Central memory CD8-positive, alpha-beta T cell (primary cell): ENCODE results near the gene MAP1LC3B.

Source experiments
- ATAC-seq: fragments of 150-1000 bp; cut with Tn5 transposase; replicated peaks from 2 replicates; pipeline ENCODE4 v1.10.0; 2022; ENCODE audit warnings: mild to moderate bottlenecking, moderate FRiP score, moderate number of reproducible peaks; ENCODE audit not compliant: poor library complexity, severe bottlenecking; ENCODE audit errors: extremely low read depth
- DNase-seq, 2 donors: peaks; one replicate each; pipeline ENCODE4 v3.0.0; 2021; ENCODE audit warnings: low spot score in 2 of 2
- H3K27ac Mint-ChIP-seq: one replicate; pipeline ENCODE4 v1.8.0; 2022; ENCODE audit warnings: low read depth, mild to moderate bottlenecking, moderate library complexity, mixed read lengths
- H3K27me3 Mint-ChIP-seq: one replicate; pipeline ENCODE4 v1.8.0; 2022; ENCODE audit warnings: mixed read lengths
- H3K36me3 Mint-ChIP-seq: one replicate; pipeline ENCODE4 v1.8.0; 2022; ENCODE audit warnings: mild to moderate bottlenecking, moderate library complexity, mixed read lengths; ENCODE audit not compliant: insufficient read depth
- H3K4me1 Mint-ChIP-seq: one replicate; pipeline ENCODE4 v1.8.0; 2022; ENCODE audit warnings: mixed read lengths
- H3K4me3 Mint-ChIP-seq: one replicate; pipeline ENCODE4 v1.8.0; 2022; ENCODE audit warnings: mild to moderate bottlenecking, moderate library complexity, mixed read lengths
- H3K9me3 Mint-ChIP-seq: one replicate; pipeline ENCODE4 v1.8.0; 2022; ENCODE audit warnings: mixed read lengths

MAP1LC3B gene

DNA sequence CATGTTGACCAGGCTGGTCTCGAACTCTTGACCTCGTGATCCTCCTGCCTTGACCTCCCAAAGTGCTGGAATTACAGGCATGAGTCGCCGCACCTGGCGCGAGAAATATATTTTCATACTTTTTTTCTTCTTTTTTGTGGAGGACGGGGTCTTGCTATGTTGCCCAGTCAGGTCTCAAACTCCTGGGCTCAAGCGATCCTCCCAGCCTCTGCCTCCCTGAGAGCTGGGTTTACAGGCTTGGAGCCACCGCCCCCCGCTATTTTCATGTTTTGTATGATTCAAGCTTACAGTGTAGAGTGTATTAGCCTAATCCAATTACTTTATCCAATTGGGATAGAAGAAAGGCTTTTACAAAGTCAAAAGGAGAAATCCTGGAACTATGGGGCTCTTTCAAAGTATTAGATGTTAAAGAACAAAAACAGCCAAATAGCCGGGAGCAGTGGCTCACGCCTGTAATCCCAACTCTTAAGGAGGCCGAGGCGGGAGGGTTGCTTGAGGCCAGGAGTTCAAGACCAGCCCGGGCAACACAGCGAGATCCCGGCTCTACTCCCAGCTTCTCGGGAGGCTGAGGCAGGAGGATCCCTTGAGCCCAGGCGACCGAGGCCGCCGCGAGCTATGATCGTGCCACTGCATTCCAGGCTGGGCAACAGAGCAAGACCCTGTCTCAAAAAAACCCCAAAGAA is 1.4 kb upstream of the MAP1LC3B start:
- H3K36me3 Mint-ChIP-seq = peaks cover 26% of the 10 kb centered on the region
- peak overlapping the region; percentile 82 for H3K4me3 Mint-ChIP-seq
- peaks cover 53% of the 10 kb centered on the region for H3K4me1 Mint-ChIP-seq
- no peaks in the 10 kb centered on the region for H3K9me3 Mint-ChIP-seq
- H3K27me3 Mint-ChIP-seq = no peaks in the 10 kb centered on the region
- peak overlapping the region; percentile 89 for H3K27ac Mint-ChIP-seq
- ATAC-seq (no peak), DNase-seq (no peak)

DNA sequence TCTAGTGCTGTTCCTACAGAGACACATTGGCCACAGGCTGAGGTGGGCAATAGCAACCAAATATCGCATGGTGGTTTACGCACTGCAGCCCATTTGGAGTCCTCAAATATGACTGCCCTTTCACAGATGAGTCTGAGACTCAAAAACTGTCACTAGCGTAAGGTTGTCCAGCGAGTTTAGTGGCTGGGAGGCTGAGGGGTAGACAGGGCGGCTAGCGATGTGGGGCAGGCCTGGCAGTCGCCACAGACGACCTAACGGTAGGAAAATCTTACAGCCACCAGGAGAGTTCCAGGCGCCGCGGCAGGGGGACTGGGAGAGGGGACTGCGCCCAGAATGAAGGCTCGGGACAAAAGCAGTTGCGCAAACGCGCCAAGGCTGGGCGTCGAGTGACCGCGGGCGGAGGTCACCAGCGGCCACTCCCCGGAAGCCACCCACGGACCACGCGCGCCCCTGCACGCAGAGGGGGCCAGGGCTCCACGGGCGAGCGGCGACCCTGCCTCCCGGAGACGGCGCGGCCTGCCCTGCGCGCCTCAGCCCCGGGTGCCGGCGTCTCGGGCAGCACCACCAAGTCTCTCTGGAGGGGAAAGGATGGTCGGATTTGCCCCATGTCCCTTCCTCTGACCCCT is 699 bp upstream of the MAP1LC3B start:
- Mint-ChIP-seq H3K4me1 (peaks cover 51% of the 10 kb centered on the region), H3K27me3 (no peaks in the 10 kb centered on the region), H3K36me3 (peaks cover 24% of the 10 kb centered on the region), H3K4me3 (peak overlapping the region; percentile 82), H3K27ac (peak overlapping the region; percentile 89), H3K9me3 (no peaks in the 10 kb centered on the region)
- ATAC-seq = no peak
- no peak for DNase-seq

DNA sequence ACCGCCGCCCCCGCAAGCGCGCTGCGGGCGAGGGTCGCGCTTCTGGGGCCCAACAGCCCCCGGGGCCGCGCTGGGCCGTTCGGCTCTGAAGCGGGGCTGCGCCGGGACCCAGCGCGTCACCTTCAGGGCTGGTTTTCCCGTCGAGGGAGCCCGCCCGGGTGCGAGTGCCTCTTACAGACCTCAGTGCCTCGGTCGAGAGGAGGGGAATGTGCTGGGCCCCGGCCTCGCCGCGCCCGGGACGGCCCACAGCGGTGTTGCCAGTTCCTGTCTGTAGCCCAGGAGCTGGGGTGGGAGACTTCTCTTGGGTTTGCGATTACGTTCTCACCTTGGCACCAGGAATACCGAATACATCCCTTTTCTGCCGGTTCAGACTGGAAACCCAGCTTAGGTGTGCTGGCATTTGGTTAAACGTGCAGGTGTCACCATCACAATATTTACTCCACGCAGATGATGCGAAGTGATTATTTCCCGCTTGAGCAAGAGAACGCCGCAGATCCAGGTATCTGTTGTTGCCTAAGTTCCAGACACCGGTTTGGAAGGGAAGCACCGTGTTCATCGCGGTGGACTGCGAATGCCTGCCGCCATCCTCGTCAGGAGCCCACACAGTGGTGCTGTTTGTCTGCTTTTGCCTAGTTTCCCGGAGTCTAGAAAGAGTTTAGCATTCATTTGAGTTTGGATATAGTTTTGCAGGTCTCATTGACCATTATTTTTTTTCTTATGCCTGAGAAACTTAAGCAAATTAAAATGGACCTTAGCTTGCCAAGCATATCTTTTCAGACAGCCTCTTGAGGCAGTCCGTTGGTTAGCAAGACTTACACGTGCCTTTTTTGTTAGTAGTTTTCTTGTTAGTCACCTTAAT is 914 bp downstream of the MAP1LC3B start:
- Mint-ChIP-seq H3K4me1 (peaks cover 44% of the 10 kb centered on the region), H3K27ac (peak overlapping the region; percentile 87)
- no peak for DNase-seq

DNA sequence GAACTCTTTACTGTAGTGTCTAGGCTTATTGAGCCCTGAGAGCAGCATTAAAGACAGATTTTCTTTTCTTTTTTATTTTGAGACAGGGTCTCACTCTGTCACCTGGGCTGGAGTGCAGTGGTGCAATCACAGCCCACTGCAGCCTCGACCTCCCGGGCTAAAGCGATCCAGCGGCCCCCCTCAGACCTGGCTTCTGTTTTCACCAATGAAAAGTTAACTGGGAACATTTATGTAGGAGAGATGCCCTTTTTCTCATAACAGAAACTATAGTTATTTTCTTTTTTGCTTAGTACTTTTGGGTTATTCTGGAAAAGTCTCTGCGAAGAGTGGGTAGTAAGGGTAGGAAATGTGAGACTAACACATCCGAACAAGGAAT is 1.5 kb downstream of the MAP1LC3B start:
- no peaks in the 10 kb centered on the region for H3K9me3 Mint-ChIP-seq
- peak overlapping the region; percentile 87 for H3K27ac Mint-ChIP-seq
- H3K27me3 Mint-ChIP-seq = no peaks in the 10 kb centered on the region
- no peak for ATAC-seq
- peaks cover 38% of the 10 kb centered on the region for H3K4me1 Mint-ChIP-seq
- H3K36me3 Mint-ChIP-seq = peaks cover 34% of the 10 kb centered on the region
- H3K4me3 Mint-ChIP-seq = peak overlapping the region; percentile 84
- DNase-seq = no peak

More for the DNA sequence above, 914 bp downstream of the MAP1LC3B start:
- Mint-ChIP-seq H3K27me3 (no peaks in the 10 kb centered on the region), H3K4me3 (peak overlapping the region; percentile 84), H3K9me3 (no peaks in the 10 kb centered on the region), H3K36me3 (peaks cover 31% of the 10 kb centered on the region)
- ATAC-seq = no peak

DNA sequence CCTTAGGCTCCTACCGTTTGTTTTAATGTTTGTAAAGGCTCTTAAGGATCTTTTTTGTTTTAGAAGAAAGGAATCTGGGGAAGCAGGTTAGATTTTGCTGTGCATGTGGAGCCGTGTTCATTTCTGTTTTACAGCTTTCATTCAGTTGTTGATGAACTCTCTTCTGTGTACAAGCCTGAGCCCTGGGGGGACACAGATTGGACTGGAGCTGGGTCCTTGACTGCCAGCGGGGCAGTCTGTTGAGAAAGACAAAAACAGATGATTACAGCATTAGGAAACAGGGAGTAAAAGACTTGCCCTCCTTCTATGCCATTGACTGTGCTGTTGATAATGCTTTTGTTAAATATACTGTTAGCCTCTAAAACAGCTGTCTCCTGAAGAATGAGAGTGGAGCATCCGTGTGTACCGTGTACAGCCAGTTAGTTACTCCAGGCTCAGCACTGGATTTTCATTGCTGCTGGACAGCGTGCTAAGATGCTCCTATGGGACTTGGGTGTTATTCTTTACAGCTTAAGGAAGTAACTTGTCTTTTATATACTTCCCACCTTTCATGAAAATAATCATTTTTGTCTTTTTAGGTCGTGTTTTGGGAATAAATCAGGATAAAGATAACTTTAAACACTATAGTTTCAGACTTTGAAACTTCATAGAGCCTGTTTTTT is 3.2 kb downstream of the MAP1LC3B start:
- H3K36me3 Mint-ChIP-seq = peaks cover 45% of the 10 kb centered on the region
- H3K4me1 Mint-ChIP-seq = peaks cover 37% of the 10 kb centered on the region

DNA sequence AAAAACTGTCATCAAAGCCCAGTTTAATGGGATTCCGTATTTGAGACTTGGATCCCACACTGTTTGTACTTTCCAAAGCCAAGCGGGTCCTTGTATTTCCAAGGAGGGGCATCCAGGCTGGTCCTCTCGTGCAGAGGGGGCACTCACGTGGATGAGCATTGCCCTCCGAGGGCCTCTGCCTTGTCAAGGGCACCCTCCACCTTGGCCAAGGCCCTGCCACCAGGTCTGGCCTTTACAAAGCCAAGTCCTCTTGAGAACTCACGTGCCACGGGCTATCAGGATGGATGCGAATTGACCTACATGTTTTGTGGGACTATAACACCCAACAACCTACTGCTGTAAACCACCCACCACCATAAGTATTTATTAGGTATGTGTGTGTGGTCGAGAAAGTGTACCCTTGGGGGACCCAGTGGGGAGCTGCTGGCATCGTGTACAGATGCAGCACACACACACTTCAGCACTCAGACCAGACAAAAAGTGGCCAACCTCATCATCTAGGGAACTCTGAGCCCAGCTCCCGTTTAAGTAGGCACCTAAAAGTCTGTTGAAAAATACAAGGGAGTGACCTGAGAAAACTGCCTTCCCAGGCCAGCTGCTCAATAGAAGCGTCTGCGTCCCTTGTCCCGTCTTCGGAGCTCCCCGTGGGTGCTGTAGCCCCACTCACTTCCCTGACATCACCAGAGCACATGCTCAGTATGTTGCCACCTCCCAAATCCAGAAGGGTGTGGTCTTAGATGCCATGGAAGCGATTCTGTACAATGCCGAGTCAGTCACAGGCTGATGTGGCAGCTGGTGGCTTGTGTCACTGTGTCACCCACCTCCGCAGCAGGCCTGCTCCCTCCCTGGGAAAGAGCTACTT is 12.9 kb downstream of the MAP1LC3B start:
- no peak overlapping the region for H3K4me3 Mint-ChIP-seq
- DNase-seq (no peak), ATAC-seq (no peak)
- H3K27me3 Mint-ChIP-seq = no peaks in the 10 kb centered on the region
- no peak overlapping the region for H3K27ac Mint-ChIP-seq
- peaks cover 4% of the 10 kb centered on the region for H3K4me1 Mint-ChIP-seq
- peaks cover 61% of the 10 kb centered on the region for H3K36me3 Mint-ChIP-seq
- no peaks in the 10 kb centered on the region for H3K9me3 Mint-ChIP-seq

More for the DNA sequence above, 3.2 kb downstream of the MAP1LC3B start:
- DNase-seq (no peak), ATAC-seq (no peak)
- Mint-ChIP-seq H3K9me3 (no peaks in the 10 kb centered on the region), H3K27ac (peak overlapping the region; percentile 29), H3K27me3 (no peaks in the 10 kb centered on the region), H3K4me3 (no peak overlapping the region)

DNA sequence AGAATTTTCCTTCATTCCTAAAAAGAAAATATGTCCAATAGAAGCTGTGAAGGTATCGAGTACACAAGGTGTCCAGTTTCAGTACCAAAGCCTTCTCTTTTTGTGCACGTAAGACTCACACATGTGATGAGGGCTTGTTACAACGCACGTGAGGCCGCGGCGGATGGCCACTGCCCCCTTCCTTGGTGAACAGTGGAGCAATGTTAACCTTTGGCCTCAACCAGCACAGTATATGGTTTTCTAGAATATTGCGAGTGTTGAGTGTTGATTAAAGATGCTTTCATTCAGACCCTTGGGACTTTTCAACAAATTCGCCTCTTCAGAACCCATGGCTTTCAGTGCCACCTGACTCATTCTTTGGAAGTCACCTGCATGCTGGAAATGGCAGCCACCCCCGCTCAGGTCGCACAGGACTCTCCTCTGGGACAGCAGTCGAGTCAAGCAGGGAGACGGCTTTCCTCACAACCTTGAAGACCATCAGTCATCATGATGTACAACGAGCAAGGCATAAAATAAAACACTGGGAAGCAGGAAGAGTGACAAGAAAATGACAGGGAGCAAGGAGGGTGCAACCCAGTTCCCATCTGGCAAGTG is 14.5 kb downstream of the MAP1LC3B start:
- ATAC-seq = no peak
- peaks cover 45% of the 10 kb centered on the region for H3K36me3 Mint-ChIP-seq

DNA sequence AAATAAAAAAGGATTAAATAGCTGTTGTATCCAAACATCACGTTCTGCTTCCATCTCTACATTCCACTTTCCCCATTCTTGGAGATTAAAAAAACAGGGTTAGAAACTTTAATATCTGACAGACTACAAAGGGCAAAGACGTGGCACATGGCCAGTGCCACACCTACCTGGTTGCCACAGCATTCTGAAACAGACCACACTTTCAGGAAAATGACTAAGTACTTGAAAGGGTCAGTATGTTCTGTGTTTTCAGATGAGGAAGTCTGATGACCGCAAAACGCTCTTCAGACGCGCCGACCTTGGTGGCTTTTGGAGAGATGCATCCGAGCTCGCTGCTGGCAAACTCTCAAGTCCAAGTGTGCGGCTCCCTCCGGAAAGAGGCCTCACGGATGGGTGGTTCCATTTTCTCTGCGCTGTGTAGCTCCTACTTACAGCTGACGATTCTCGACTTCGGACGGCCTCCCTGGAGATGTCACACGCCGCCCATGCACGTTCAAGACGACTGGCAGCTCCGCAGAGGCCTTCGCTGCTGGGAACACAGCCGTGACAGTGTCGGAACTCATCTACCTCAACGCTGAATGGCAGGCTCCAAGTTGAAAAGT is 15.5 kb downstream of the MAP1LC3B start:
- Mint-ChIP-seq H3K4me3 (no peak overlapping the region), H3K27me3 (no peaks in the 10 kb centered on the region)
- ATAC-seq = no peak

More for the DNA sequence above, 14.5 kb downstream of the MAP1LC3B start:
- Mint-ChIP-seq H3K27ac (no peak overlapping the region), H3K9me3 (no peaks in the 10 kb centered on the region), H3K4me3 (no peak overlapping the region), H3K4me1 (peaks cover 4% of the 10 kb centered on the region), H3K27me3 (no peaks in the 10 kb centered on the region)
- no peak for DNase-seq

DNA sequence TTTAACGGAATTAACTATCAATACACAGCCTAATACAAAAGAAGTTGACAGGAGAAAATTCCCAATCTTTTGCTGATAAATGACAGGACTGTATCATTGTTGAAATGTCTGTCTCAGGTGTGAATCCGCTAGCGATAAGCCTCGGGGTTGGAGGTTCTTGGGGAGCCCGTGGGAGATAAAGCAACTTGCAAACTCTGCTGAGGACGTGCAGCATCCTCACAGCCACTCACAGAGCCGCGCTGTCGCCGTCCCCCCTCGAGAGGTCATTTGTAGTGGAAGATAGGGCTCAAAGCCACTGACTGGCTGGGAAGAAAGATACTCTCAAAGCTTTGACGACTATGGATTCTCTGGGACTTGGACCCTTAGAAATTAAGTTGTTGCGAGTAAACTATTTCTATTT is 17.0 kb downstream of the MAP1LC3B start:
- no peak for ATAC-seq
- Mint-ChIP-seq H3K27ac (no peak overlapping the region), H3K36me3 (peaks cover 25% of the 10 kb centered on the region)

More for the DNA sequence above, 15.5 kb downstream of the MAP1LC3B start:
- Mint-ChIP-seq H3K9me3 (no peaks in the 10 kb centered on the region), H3K27ac (peak overlapping the region; percentile 44), H3K36me3 (peaks cover 37% of the 10 kb centered on the region), H3K4me1 (peaks cover 3% of the 10 kb centered on the region)
- DNase-seq = no peak

DNA sequence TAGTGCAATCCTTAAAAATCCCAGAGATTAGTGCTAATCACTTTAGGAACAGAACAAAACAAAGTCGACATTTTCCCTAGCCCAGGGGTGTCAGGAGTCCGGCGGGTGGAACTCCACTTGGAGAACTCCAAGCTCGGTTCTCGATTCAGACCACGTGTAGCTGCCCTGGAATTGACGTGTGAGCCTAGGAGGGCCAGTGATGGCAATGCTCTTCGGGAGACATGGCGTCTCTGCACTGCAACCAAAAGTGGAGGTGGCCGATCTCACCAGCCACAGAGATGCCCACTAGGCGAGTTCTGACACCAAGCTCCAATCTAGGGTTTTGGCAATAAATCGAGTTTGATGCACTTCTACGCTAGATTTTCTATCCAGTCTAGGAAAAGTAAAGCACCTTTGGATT is 17.6 kb downstream of the MAP1LC3B start:
- no peaks in the 10 kb centered on the region for H3K9me3 Mint-ChIP-seq
- no peak overlapping the region for H3K27ac Mint-ChIP-seq
- H3K4me3 Mint-ChIP-seq = no peak overlapping the region
- no peaks in the 10 kb centered on the region for H3K27me3 Mint-ChIP-seq
- no peak for DNase-seq
- no peak for ATAC-seq
- no peaks in the 10 kb centered on the region for H3K4me1 Mint-ChIP-seq
- peaks cover 22% of the 10 kb centered on the region for H3K36me3 Mint-ChIP-seq

More for the DNA sequence above, 17.0 kb downstream of the MAP1LC3B start:
- DNase-seq = no peak
- H3K4me1 Mint-ChIP-seq = no peaks in the 10 kb centered on the region
- no peaks in the 10 kb centered on the region for H3K27me3 Mint-ChIP-seq
- no peaks in the 10 kb centered on the region for H3K9me3 Mint-ChIP-seq
- H3K4me3 Mint-ChIP-seq = no peak overlapping the region

DNA sequence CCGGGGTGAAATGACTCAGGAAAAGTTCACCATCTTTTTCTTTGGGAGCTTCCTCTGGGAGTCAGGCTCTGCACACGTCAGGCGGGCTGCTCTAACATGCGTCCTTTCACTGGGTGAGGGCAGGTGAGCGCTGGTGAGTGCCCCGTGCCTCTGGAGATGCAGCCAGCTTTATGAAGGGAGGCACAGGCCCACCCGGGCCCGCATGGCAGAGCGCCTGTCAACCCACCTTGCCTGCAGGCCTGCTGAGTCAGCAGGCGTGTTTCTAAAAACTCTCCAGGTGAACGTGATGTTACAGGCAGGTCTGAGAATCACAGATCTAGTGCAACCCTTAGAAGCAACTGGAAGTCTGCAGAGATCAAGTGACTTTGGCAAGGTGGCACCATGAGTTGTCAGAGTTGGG is 18.4 kb downstream of the MAP1LC3B start:
- no peaks in the 10 kb centered on the region for H3K9me3 Mint-ChIP-seq
- no peak overlapping the region for H3K4me3 Mint-ChIP-seq
- DNase-seq = no peak
- H3K4me1 Mint-ChIP-seq = no peaks in the 10 kb centered on the region
- ATAC-seq = no peak
- H3K27me3 Mint-ChIP-seq = no peaks in the 10 kb centered on the region
- peaks cover 17% of the 10 kb centered on the region for H3K36me3 Mint-ChIP-seq
- no peak overlapping the region for H3K27ac Mint-ChIP-seq
